ENCODE measurements around the gene KCTD14.

The KCTD14 gene

GRCh38 chr11:78025378-78025777 is 2.3 kb upstream of the KCTD14 start:
- peaks cover 10% of the 10 kb centered on the region for H3K4me1 ChIP-seq (ENCODE audit: insufficient read depth, poor library complexity, severe bottlenecking)
- ATAC-seq (ENCODE audit: low read depth): no peak
- H3K9me3 ChIP-seq (ENCODE audit: severe bottlenecking): no peaks in the 10 kb centered on the region
- H3K4me3 ChIP-seq (ENCODE audit: severe bottlenecking): no peak overlapping the region
- H3K27ac ChIP-seq (ENCODE audit: poor library complexity, severe bottlenecking): no peak overlapping the region
- no peak for TF ChIP-seq CTCF (IDR thresholded peaks at IDR 0.05; ENCODE audit: poor library complexity, severe bottlenecking)
- H3K36me3 ChIP-seq (ENCODE audit: low read depth): no peaks in the 10 kb centered on the region
- no peaks in the 10 kb centered on the region for H3K27me3 ChIP-seq (ENCODE audit: insufficient read depth, poor library complexity, severe bottlenecking)
- DNase-seq (ENCODE audit: low spot score): no peak

- Histone ChIP-seq H3K4me1 (ENCODE audit: insufficient read depth, poor library complexity, severe bottlenecking) (peaks cover 11% of the 10 kb centered on the region), H3K27me3 (ENCODE audit: insufficient read depth, poor library complexity, severe bottlenecking) (no peaks in the 10 kb centered on the region), H3K4me3 (ENCODE audit: severe bottlenecking) (peak overlapping the region; percentile 50), H3K9me3 (ENCODE audit: severe bottlenecking) (no peaks in the 10 kb centered on the region), H3K36me3 (ENCODE audit: low read depth) (peaks cover 3% of the 10 kb centered on the region; the same call in 1 of the 2 replicates), H3K27ac (ENCODE audit: poor library complexity, severe bottlenecking) (peak overlapping the region; percentile 43)
- DNase-seq (ENCODE audit: low spot score) (no peak), ATAC-seq (ENCODE audit: low read depth) (no peak)
- TF ChIP-seq CTCF (IDR thresholded peaks at IDR 0.05; ENCODE audit: poor library complexity, severe bottlenecking): no peak
Observed at GRCh38 chr11:78023426-78023825, 350 bp upstream of the KCTD14 start.

GRCh38 chr11:78021611-78022010 is 1.5 kb downstream of the KCTD14 start:
- ATAC-seq (ENCODE audit: low read depth) (no peak), DNase-seq (ENCODE audit: low spot score) (no peak)
- Histone ChIP-seq H3K9me3 (ENCODE audit: severe bottlenecking) (no peaks in the 10 kb centered on the region), H3K36me3 (ENCODE audit: low read depth) (peaks cover 3% of the 10 kb centered on the region; the same call in 1 of the 2 replicates), H3K4me1 (ENCODE audit: insufficient read depth, poor library complexity, severe bottlenecking) (peaks cover 5% of the 10 kb centered on the region), H3K4me3 (ENCODE audit: severe bottlenecking) (no peak overlapping the region), H3K27me3 (ENCODE audit: insufficient read depth, poor library complexity, severe bottlenecking) (no peaks in the 10 kb centered on the region), H3K27ac (ENCODE audit: poor library complexity, severe bottlenecking) (peak overlapping the region; percentile 43)
- no peak for TF ChIP-seq CTCF (IDR thresholded peaks at IDR 0.05; ENCODE audit: poor library complexity, severe bottlenecking)

GRCh38 chr11:78020246-78020645 is 2.8 kb downstream of the KCTD14 start:
- DNase-seq (ENCODE audit: low spot score): no peak
- H3K27me3 ChIP-seq (ENCODE audit: insufficient read depth, poor library complexity, severe bottlenecking): no peaks in the 10 kb centered on the region
- no peak overlapping the region for H3K4me3 ChIP-seq (ENCODE audit: severe bottlenecking)
- H3K9me3 ChIP-seq (ENCODE audit: severe bottlenecking): no peaks in the 10 kb centered on the region
- H3K4me1 ChIP-seq (ENCODE audit: insufficient read depth, poor library complexity, severe bottlenecking): peaks cover 5% of the 10 kb centered on the region
- no peak for ATAC-seq (ENCODE audit: low read depth)
- peaks cover 10% of the 10 kb centered on the region for H3K36me3 ChIP-seq (ENCODE audit: low read depth)
- H3K27ac ChIP-seq (ENCODE audit: poor library complexity, severe bottlenecking): no peak overlapping the region
- TF ChIP-seq CTCF (IDR thresholded peaks at IDR 0.05; ENCODE audit: poor library complexity, severe bottlenecking): no peak

- H3K4me3 ChIP-seq (ENCODE audit: severe bottlenecking): no peak overlapping the region
- ATAC-seq (ENCODE audit: low read depth): peak; percentile 28; the same call in 1 of the 3 replicates
- H3K4me1 ChIP-seq (ENCODE audit: insufficient read depth, poor library complexity, severe bottlenecking): peaks cover 5% of the 10 kb centered on the region
- DNase-seq (ENCODE audit: low spot score): no peak
- H3K27ac ChIP-seq (ENCODE audit: poor library complexity, severe bottlenecking): no peak overlapping the region
- peaks cover 10% of the 10 kb centered on the region for H3K36me3 ChIP-seq (ENCODE audit: low read depth)
- no peak for TF ChIP-seq CTCF (IDR thresholded peaks at IDR 0.05; ENCODE audit: poor library complexity, severe bottlenecking)
- no peaks in the 10 kb centered on the region for H3K27me3 ChIP-seq (ENCODE audit: insufficient read depth, poor library complexity, severe bottlenecking)
- H3K9me3 ChIP-seq (ENCODE audit: severe bottlenecking): no peaks in the 10 kb centered on the region
Observed at GRCh38 chr11:78019808-78020207, 3.3 kb downstream of the KCTD14 start.

Data from RWPE2 (cell line).